H1 (cell line): ENCODE data around the gene PRKCA.

ENCODE experiments used
- BRCA1 ChIP-seq: IDR thresholded peaks from 2 replicates; pipeline ENCODE4 v1.6.1; 2012; ENCODE audit warnings: low read depth, low read length, improper control_type of control experiment
- CEBPB ChIP-seq: IDR thresholded peaks from 2 replicates; pipeline ENCODE4 v1.6.1; 2012; ENCODE audit warnings: low read depth, low read length
- EGR1 ChIP-seq: IDR thresholded peaks from 2 replicates; pipeline ENCODE4 v1.6.1; 2011; ENCODE audit warnings: low read depth, low read length, borderline replicate concordance
- GABPA ChIP-seq: IDR thresholded peaks from 2 replicates; pipeline ENCODE4 v1.6.1; 2011; ENCODE audit warnings: mild to moderate bottlenecking, low read length, moderate library complexity, borderline replicate concordance; ENCODE audit not compliant: insufficient read depth
- JUND ChIP-seq: IDR thresholded peaks from 2 replicates; pipeline ENCODE4 v1.6.1; 2011; ENCODE audit warnings: mild to moderate bottlenecking, improper control_type of control experiment, low read length
- POLR2A ChIP-seq, 2 experiments: IDR thresholded peaks; 1 replicate in 1 of 2; 2 replicates in 1 of 2; pipeline ENCODE4 v1.6.1; 2011; ENCODE audit warnings: low read depth in 2 of 2, low read length in 2 of 2, mild to moderate bottlenecking in 2 of 2; ENCODE audit errors: control extremely low read depth in 1 of 2
- RFX5 ChIP-seq: IDR thresholded peaks from 2 replicates; pipeline ENCODE4 v1.6.1; 2011; ENCODE audit warnings: low read depth, low read length, improper control_type of control experiment, borderline replicate concordance
- SIX5 ChIP-seq: IDR thresholded peaks from 2 replicates; pipeline ENCODE4 v1.6.1; 2011; ENCODE audit warnings: mild to moderate bottlenecking, low read depth, low read length
- SP1 ChIP-seq: IDR thresholded peaks from 2 replicates; pipeline ENCODE4 v1.6.1; 2011; ENCODE audit warnings: low read depth, low read length
- TBP ChIP-seq: IDR thresholded peaks from 2 replicates; pipeline ENCODE4 v1.6.1; 2011; ENCODE audit warnings: low read depth, low read length, improper control_type of control experiment
- TEAD4 ChIP-seq: IDR thresholded peaks from 2 replicates; pipeline ENCODE4 v1.6.1; 2012; ENCODE audit warnings: low read depth, low read length, inconsistent platforms, mixed read lengths
- YY1 ChIP-seq: IDR thresholded peaks from 2 replicates; pipeline ENCODE4 v1.6.1; 2011; ENCODE audit warnings: low read depth, mild to moderate bottlenecking, low read length
- TF ChIP-seq, protein P1 (sequence below): IDR thresholded peaks from 2 replicates; pipeline ENCODE4 v1.6.1; 2012; ENCODE audit warnings: inconsistent platforms
- TF ChIP-seq, protein P2 (sequence below), 3 experiments: IDR thresholded peaks; 1 replicate in 2 of 3; 2 replicates in 1 of 3; pipeline versions ENCODE4 v1.5.1 to v1.6.1; 2011; ENCODE audit warnings: low read length in 3 of 3, mild to moderate bottlenecking in 3 of 3, inconsistent platforms in 2 of 3, low read depth in 1 of 3, moderate library complexity in 1 of 3; ENCODE audit not compliant: insufficient read depth in 1 of 3; ENCODE audit errors: control extremely low read depth in 1 of 3

DNA sequence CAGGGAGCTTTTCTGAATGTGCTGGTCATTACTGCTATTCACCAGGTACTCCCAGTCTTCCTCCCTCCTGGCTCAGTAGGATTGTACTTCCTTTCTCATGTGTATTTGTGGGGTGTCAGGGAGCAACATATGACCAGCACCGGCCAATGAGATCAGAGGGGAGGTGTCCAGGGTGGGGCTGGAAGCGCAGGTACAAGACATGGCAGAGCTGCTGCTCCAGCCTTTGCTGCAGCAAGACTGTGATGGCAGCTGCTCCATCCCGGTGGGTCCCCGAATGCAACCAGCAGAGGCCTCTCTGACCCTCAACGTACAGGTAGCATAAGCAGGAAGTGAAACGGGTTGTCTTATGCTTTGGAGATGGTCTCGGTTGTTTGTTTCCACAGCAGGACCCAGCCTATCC is 478.7 kb downstream of the PRKCA start:
- TF ChIP-seq, protein P1, sequence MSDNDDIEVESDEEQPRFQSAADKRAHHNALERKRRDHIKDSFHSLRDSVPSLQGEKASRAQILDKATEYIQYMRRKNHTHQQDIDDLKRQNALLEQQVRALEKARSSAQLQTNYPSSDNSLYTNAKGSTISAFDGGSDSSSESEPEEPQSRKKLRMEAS = no peak
- TF ChIP-seq POLR2A (IDR thresholded peaks at IDR 0.05; ENCODE audit: control extremely low read depth in 1 of 2, low read depth in 2 of 2, low read length in 2 of 2) (no peak), BRCA1 (no peak), SP1 (no peak), YY1 (no peak), RFX5 (no peak), TEAD4 (no peak), SIX5 (no peak), GABPA (no peak), JUND (no peak), CEBPB (no peak), EGR1 (no peak), TBP (no peak)
- TF ChIP-seq, protein P2, sequence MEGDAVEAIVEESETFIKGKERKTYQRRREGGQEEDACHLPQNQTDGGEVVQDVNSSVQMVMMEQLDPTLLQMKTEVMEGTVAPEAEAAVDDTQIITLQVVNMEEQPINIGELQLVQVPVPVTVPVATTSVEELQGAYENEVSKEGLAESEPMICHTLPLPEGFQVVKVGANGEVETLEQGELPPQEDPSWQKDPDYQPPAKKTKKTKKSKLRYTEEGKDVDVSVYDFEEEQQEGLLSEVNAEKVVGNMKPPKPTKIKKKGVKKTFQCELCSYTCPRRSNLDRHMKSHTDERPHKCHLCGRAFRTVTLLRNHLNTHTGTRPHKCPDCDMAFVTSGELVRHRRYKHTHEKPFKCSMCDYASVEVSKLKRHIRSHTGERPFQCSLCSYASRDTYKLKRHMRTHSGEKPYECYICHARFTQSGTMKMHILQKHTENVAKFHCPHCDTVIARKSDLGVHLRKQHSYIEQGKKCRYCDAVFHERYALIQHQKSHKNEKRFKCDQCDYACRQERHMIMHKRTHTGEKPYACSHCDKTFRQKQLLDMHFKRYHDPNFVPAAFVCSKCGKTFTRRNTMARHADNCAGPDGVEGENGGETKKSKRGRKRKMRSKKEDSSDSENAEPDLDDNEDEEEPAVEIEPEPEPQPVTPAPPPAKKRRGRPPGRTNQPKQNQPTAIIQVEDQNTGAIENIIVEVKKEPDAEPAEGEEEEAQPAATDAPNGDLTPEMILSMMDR (IDR thresholded peaks at IDR 0.05; ENCODE audit: control extremely low read depth in 1 of 3, insufficient read depth in 1 of 3, low read depth in 1 of 3, low read length in 3 of 3) = no peak
